K562 (cell line): ENCODE data around the gene RNASEH1. TPM values are rescaled to one million over a fixed set of nuclear protein-coding genes. Genes with fewer than 3 reads are reported as not detected.
A peak's percentile ranks its signal among the peaks of the same experiment; 100 is the strongest.

Source experiments
- DMBX1 ChIP-seq: fragments of 250-450 bp; sonication (Bioruptor Pico); IDR thresholded peaks from 2 replicates; pipeline ENCODE4 v1.8.0; 2022; ENCODE audit warnings: inconsistent platforms, mild to moderate bottlenecking, moderate library complexity, borderline replicate concordance
- ELF1 ChIP-seq: fragments of 200-800 bp; sonication (Bioruptor generic); IDR thresholded peaks from 2 replicates; pipeline ENCODE4 v1.6.1; 2016; ENCODE audit warnings: missing genetic modification characterization, missing compliant biosample characterization
- GABPA ChIP-seq: fragments of 200-800 bp; sonication (Bioruptor generic); conservative IDR thresholded peaks from 2 replicates; pipeline ENCODE4 v1.6.1; 2016; ENCODE audit warnings: low read depth, missing genetic modification characterization, missing compliant biosample characterization
- MAFG ChIP-seq: fragments of 450-650 bp; conservative IDR thresholded peaks from 2 replicates; pipeline ENCODE4 v1.6.1; 2016; ENCODE audit warnings: missing genetic modification characterization, missing compliant biosample characterization
- MBD2 ChIP-seq: sonication (generic); IDR thresholded peaks from 2 replicates; pipeline ENCODE4 v1.6.1; 2016; ENCODE audit warnings: low read depth, borderline replicate concordance
- NFYB ChIP-seq: IDR thresholded peaks from 2 replicates; pipeline ENCODE4 v1.6.1; 2011; ENCODE audit warnings: mild to moderate bottlenecking, moderate library complexity; ENCODE audit not compliant: insufficient read length; ENCODE audit errors: extremely low read depth
- SREBF2 ChIP-seq: sonication (generic); formaldehyde crosslinking; IDR thresholded peaks from 2 replicates; pipeline ENCODE4 v1.4.0; 2020; ENCODE audit warnings: mild to moderate bottlenecking, missing genetic modification reagents
- YBX1 ChIP-seq: fragments of 450-650 bp; IDR thresholded peaks from 2 replicates; pipeline ENCODE4 v1.7.1; 2016; ENCODE audit warnings: mild to moderate bottlenecking
- polyA plus RNA-seq, 8 experiments: library from polyadenylated mRNA; depleted of rRNA in 4 of 8; stranded (reverse) in 5 of 8; unstranded in 3 of 8; fragments of >200 nt; fragmentation: Nextera tagmentation in 2 of 8; fragmentation: Illumina TruSeq in 1 of 8; extraction: Ambion mirVana in 2 of 8; extraction: Trizol in 1 of 8; gene quantifications; 2 replicates each; pipeline versions ENCODE4 v1.2.1 to v1.2.3, GENCODE V29; 2011 to 2014; ENCODE audit warnings: inconsistent platforms in 1 of 8, missing spikeins in 1 of 8
- total RNA-seq, 7 experiments: library from RNA; depleted of rRNA in 6 of 7; stranded (reverse); fragments of >200 nt in 6 of 7; fragmentation: Illumina TruSeq in 2 of 7; extraction: Trizol in 2 of 7; gene quantifications; 2 replicates each; pipeline versions ENCODE4 v1.2.1 to v1.2.3, GENCODE V29; 2011 to 2021; ENCODE audit warnings: low replicate concordance in 1 of 7
- TF ChIP-seq, protein P1 (sequence below): fragments of 450-650 bp; IDR thresholded peaks from 2 replicates; pipeline ENCODE4 v1.6.1; 2016; ENCODE audit warnings: mild to moderate bottlenecking, moderate library complexity
- TF ChIP-seq, protein P2 (sequence below): fragments of 200-800 bp; sonication (Bioruptor generic); IDR thresholded peaks from 2 replicates; pipeline ENCODE4 v1.6.1; 2016; ENCODE audit warnings: missing genetic modification characterization, missing compliant biosample characterization

Gene RNASEH1
- total and polyA plus RNA-seq, 9 of the 15 experiments (the other 6 are each of a cell fraction or from before 2014, with no cell fraction given): 25.7 to 47.5 (median 42.8) TPM

DNA sequence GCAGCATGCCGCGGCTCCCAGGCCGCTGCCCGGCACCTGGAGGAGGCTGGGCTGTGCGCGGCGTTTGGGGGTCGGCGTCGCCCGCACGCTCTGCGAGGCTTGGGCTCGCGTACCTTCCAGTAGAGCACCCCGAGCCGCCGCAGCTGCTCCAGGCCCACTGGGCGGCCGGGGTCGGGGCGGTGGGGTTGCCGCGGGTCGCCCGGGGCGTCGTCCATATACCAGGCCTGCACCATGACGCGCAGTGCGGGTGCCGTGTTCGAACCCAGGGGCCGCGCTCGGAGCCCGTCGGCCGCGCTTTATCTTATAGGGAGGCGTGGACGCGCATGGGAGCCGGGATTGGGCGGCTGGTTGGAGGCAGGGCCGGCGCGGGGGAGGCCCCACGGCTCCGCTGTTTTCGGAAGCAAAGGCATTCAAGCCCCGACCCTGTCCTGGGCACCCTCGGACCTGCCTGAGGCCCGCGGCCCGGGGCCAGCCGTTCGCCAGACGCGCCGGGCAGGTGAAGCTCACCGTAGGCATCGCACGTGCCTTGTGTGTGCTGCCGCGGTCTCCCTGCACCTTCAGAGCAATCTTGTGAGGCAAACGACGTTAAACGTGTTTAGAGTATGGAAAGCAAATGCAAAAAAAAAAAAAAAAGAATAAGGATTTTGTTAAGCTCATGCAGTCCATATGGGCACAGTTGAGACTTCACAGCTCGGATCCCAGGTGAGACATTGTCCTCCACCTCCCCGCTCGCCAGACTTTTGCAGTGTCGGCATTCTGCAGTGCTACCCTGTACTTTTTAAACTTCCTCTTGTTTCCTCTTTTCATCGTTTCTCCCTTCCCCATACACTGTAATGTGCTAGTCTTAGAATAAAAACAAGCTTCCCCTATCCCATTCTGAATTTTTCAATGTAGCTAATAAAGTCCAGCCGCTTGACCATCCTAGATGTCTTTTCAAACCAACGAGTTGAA, 38.6 kb downstream of the RNASEH1 start, which contains the start of gene ADI1 (continued):
- TF ChIP-seq, protein P1, sequence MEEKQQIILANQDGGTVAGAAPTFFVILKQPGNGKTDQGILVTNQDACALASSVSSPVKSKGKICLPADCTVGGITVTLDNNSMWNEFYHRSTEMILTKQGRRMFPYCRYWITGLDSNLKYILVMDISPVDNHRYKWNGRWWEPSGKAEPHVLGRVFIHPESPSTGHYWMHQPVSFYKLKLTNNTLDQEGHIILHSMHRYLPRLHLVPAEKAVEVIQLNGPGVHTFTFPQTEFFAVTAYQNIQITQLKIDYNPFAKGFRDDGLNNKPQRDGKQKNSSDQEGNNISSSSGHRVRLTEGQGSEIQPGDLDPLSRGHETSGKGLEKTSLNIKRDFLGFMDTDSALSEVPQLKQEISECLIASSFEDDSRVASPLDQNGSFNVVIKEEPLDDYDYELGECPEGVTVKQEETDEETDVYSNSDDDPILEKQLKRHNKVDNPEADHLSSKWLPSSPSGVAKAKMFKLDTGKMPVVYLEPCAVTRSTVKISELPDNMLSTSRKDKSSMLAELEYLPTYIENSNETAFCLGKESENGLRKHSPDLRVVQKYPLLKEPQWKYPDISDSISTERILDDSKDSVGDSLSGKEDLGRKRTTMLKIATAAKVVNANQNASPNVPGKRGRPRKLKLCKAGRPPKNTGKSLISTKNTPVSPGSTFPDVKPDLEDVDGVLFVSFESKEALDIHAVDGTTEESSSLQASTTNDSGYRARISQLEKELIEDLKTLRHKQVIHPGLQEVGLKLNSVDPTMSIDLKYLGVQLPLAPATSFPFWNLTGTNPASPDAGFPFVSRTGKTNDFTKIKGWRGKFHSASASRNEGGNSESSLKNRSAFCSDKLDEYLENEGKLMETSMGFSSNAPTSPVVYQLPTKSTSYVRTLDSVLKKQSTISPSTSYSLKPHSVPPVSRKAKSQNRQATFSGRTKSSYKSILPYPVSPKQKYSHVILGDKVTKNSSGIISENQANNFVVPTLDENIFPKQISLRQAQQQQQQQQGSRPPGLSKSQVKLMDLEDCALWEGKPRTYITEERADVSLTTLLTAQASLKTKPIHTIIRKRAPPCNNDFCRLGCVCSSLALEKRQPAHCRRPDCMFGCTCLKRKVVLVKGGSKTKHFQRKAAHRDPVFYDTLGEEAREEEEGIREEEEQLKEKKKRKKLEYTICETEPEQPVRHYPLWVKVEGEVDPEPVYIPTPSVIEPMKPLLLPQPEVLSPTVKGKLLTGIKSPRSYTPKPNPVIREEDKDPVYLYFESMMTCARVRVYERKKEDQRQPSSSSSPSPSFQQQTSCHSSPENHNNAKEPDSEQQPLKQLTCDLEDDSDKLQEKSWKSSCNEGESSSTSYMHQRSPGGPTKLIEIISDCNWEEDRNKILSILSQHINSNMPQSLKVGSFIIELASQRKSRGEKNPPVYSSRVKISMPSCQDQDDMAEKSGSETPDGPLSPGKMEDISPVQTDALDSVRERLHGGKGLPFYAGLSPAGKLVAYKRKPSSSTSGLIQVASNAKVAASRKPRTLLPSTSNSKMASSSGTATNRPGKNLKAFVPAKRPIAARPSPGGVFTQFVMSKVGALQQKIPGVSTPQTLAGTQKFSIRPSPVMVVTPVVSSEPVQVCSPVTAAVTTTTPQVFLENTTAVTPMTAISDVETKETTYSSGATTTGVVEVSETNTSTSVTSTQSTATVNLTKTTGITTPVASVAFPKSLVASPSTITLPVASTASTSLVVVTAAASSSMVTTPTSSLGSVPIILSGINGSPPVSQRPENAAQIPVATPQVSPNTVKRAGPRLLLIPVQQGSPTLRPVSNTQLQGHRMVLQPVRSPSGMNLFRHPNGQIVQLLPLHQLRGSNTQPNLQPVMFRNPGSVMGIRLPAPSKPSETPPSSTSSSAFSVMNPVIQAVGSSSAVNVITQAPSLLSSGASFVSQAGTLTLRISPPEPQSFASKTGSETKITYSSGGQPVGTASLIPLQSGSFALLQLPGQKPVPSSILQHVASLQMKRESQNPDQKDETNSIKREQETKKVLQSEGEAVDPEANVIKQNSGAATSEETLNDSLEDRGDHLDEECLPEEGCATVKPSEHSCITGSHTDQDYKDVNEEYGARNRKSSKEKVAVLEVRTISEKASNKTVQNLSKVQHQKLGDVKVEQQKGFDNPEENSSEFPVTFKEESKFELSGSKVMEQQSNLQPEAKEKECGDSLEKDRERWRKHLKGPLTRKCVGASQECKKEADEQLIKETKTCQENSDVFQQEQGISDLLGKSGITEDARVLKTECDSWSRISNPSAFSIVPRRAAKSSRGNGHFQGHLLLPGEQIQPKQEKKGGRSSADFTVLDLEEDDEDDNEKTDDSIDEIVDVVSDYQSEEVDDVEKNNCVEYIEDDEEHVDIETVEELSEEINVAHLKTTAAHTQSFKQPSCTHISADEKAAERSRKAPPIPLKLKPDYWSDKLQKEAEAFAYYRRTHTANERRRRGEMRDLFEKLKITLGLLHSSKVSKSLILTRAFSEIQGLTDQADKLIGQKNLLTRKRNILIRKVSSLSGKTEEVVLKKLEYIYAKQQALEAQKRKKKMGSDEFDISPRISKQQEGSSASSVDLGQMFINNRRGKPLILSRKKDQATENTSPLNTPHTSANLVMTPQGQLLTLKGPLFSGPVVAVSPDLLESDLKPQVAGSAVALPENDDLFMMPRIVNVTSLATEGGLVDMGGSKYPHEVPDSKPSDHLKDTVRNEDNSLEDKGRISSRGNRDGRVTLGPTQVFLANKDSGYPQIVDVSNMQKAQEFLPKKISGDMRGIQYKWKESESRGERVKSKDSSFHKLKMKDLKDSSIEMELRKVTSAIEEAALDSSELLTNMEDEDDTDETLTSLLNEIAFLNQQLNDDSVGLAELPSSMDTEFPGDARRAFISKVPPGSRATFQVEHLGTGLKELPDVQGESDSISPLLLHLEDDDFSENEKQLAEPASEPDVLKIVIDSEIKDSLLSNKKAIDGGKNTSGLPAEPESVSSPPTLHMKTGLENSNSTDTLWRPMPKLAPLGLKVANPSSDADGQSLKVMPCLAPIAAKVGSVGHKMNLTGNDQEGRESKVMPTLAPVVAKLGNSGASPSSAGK: peak; percentile 93
- TF ChIP-seq MBD2 (peak; percentile 33; the same call in 1 of the 2 replicates), NFYB (no peak), YBX1 (no peak), SREBF2 (no peak), DMBX1 (CRISPR knock-in tag) (no peak), MAFG (peak; percentile 43), GABPA (tag) (no peak), ELF1 (tag) (no peak)
- TF ChIP-seq, protein P2, sequence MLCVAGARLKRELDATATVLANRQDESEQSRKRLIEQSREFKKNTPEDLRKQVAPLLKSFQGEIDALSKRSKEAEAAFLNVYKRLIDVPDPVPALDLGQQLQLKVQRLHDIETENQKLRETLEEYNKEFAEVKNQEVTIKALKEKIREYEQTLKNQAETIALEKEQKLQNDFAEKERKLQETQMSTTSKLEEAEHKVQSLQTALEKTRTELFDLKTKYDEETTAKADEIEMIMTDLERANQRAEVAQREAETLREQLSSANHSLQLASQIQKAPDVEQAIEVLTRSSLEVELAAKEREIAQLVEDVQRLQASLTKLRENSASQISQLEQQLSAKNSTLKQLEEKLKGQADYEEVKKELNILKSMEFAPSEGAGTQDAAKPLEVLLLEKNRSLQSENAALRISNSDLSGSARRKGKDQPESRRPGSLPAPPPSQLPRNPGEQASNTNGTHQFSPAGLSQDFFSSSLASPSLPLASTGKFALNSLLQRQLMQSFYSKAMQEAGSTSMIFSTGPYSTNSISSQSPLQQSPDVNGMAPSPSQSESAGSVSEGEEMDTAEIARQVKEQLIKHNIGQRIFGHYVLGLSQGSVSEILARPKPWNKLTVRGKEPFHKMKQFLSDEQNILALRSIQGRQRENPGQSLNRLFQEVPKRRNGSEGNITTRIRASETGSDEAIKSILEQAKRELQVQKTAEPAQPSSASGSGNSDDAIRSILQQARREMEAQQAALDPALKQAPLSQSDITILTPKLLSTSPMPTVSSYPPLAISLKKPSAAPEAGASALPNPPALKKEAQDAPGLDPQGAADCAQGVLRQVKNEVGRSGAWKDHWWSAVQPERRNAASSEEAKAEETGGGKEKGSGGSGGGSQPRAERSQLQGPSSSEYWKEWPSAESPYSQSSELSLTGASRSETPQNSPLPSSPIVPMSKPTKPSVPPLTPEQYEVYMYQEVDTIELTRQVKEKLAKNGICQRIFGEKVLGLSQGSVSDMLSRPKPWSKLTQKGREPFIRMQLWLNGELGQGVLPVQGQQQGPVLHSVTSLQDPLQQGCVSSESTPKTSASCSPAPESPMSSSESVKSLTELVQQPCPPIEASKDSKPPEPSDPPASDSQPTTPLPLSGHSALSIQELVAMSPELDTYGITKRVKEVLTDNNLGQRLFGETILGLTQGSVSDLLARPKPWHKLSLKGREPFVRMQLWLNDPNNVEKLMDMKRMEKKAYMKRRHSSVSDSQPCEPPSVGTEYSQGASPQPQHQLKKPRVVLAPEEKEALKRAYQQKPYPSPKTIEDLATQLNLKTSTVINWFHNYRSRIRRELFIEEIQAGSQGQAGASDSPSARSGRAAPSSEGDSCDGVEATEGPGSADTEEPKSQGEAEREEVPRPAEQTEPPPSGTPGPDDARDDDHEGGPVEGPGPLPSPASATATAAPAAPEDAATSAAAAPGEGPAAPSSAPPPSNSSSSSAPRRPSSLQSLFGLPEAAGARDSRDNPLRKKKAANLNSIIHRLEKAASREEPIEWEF (CRISPR knock-in tag): no peak
